ENCODE data around the gene KIAA1210. TPM values are rescaled to one million over a fixed set of nuclear protein-coding genes. Genes with fewer than 3 reads are reported as not detected.

KIAA1210 gene
- total RNA-seq (2014; rRNA removed; shearing (Covaris generic)) = not detected in 2 replicates

GRCh38 chrX:119127650-119128049, at the start of gene KIAA1210:
KIAA1210 (minus strand) TSS chrX:119127812; CDS start chrX:119123642, 4,170 bp downstream.
- H3K4me3 ChIP-seq = no peak within 1 kb of the TSS
- H3K9me3 ChIP-seq (replicated peaks) = no peaks in the 10 kb centered on the region
- H3K4me1 ChIP-seq (replicated peaks) = peaks cover 4% of the 10 kb centered on the region; the same call in 1 of the 2 replicates
- no peaks in the 10 kb centered on the region for H3K36me3 ChIP-seq
- no peaks in the 10 kb centered on the region for H3K27me3 ChIP-seq (replicated peaks)
- DNase-seq (ENCODE audit: low read depth in 1 of 2, low spot score in 2 of 2) = no peak
- no peak within 1 kb of the TSS for H3K27ac ChIP-seq

- Histone ChIP-seq H3K4me1 (replicated peaks) (no peaks in the 10 kb centered on the region), H3K36me3 (no peaks in the 10 kb centered on the region), H3K27me3 (replicated peaks) (no peaks in the 10 kb centered on the region), H3K9me3 (replicated peaks) (no peaks in the 10 kb centered on the region), H3K4me3 (no peak overlapping the region), H3K27ac (no peak overlapping the region)
- DNase-seq (ENCODE audit: low read depth in 1 of 2, low spot score in 2 of 2) = no peak
Measured at GRCh38 chrX:119177278-119177677, 49.7 kb upstream of the KIAA1210 start.

GRCh38 chrX:119174900-119175299, 47.3 kb upstream of the KIAA1210 start:
- no peak overlapping the region for H3K27ac ChIP-seq
- H3K4me3 ChIP-seq = no peak overlapping the region
- H3K27me3 ChIP-seq (replicated peaks) = no peaks in the 10 kb centered on the region
- H3K36me3 ChIP-seq = no peaks in the 10 kb centered on the region
- H3K4me1 ChIP-seq (replicated peaks) = no peaks in the 10 kb centered on the region
- H3K9me3 ChIP-seq (replicated peaks) = no peaks in the 10 kb centered on the region
- DNase-seq (ENCODE audit: low read depth in 1 of 2, low spot score in 2 of 2) = no peak

GRCh38 chrX:119168104-119168503, 40.5 kb upstream of the KIAA1210 start:
- H3K9me3 ChIP-seq (replicated peaks) = no peaks in the 10 kb centered on the region
- no peak overlapping the region for H3K27ac ChIP-seq
- no peaks in the 10 kb centered on the region for H3K4me1 ChIP-seq (replicated peaks)
- H3K36me3 ChIP-seq = no peaks in the 10 kb centered on the region
- H3K27me3 ChIP-seq (replicated peaks) = no peaks in the 10 kb centered on the region
- H3K4me3 ChIP-seq = no peak overlapping the region
- no peak for DNase-seq (ENCODE audit: low read depth in 1 of 2, low spot score in 2 of 2)

GRCh38 chrX:119158226-119158625, 30.6 kb upstream of the KIAA1210 start:
- no peak overlapping the region for H3K4me3 ChIP-seq
- no peaks in the 10 kb centered on the region for H3K9me3 ChIP-seq (replicated peaks)
- H3K27ac ChIP-seq = no peak overlapping the region
- DNase-seq (ENCODE audit: low read depth in 1 of 2, low spot score in 2 of 2) = no peak
- H3K36me3 ChIP-seq = no peaks in the 10 kb centered on the region
- H3K4me1 ChIP-seq (replicated peaks) = no peaks in the 10 kb centered on the region
- H3K27me3 ChIP-seq (replicated peaks) = no peaks in the 10 kb centered on the region

GRCh38 chrX:119156241-119156640, 28.6 kb upstream of the KIAA1210 start:
- H3K4me1 ChIP-seq (replicated peaks) = no peaks in the 10 kb centered on the region
- H3K36me3 ChIP-seq = no peaks in the 10 kb centered on the region
- no peak for DNase-seq (ENCODE audit: low read depth in 1 of 2, low spot score in 2 of 2)
- no peak overlapping the region for H3K4me3 ChIP-seq
- H3K27ac ChIP-seq = no peak overlapping the region
- H3K27me3 ChIP-seq (replicated peaks) = no peaks in the 10 kb centered on the region
- no peaks in the 10 kb centered on the region for H3K9me3 ChIP-seq (replicated peaks)

- no peaks in the 10 kb centered on the region for H3K4me1 ChIP-seq (replicated peaks)
- no peaks in the 10 kb centered on the region for H3K27me3 ChIP-seq (replicated peaks)
- no peak for DNase-seq (ENCODE audit: low read depth in 1 of 2, low spot score in 2 of 2)
- no peaks in the 10 kb centered on the region for H3K36me3 ChIP-seq
- no peak overlapping the region for H3K27ac ChIP-seq
- no peaks in the 10 kb centered on the region for H3K9me3 ChIP-seq (replicated peaks)
- no peak overlapping the region for H3K4me3 ChIP-seq
Measured at GRCh38 chrX:119155416-119156035, 27.9 kb upstream of the KIAA1210 start.

- Histone ChIP-seq H3K27ac (no peak overlapping the region), H3K4me3 (no peak overlapping the region), H3K4me1 (replicated peaks) (no peaks in the 10 kb centered on the region), H3K36me3 (no peaks in the 10 kb centered on the region), H3K27me3 (replicated peaks) (no peaks in the 10 kb centered on the region), H3K9me3 (replicated peaks) (no peaks in the 10 kb centered on the region)
- DNase-seq (ENCODE audit: low read depth in 1 of 2, low spot score in 2 of 2) = no peak
Measured at GRCh38 chrX:119151051-119151380, 23.4 kb upstream of the KIAA1210 start.

- no peak overlapping the region for H3K27ac ChIP-seq
- no peaks in the 10 kb centered on the region for H3K4me1 ChIP-seq (replicated peaks)
- H3K36me3 ChIP-seq = no peaks in the 10 kb centered on the region
- H3K4me3 ChIP-seq = no peak overlapping the region
- no peaks in the 10 kb centered on the region for H3K9me3 ChIP-seq (replicated peaks)
- no peak for DNase-seq (ENCODE audit: low read depth in 1 of 2, low spot score in 2 of 2)
- H3K27me3 ChIP-seq (replicated peaks) = no peaks in the 10 kb centered on the region
Measured at GRCh38 chrX:119150163-119151050, 22.8 kb upstream of the KIAA1210 start.

- H3K27ac ChIP-seq = no peak overlapping the region
- H3K36me3 ChIP-seq = no peaks in the 10 kb centered on the region
- H3K4me1 ChIP-seq (replicated peaks) = no peaks in the 10 kb centered on the region
- H3K4me3 ChIP-seq = no peak overlapping the region
- no peaks in the 10 kb centered on the region for H3K27me3 ChIP-seq (replicated peaks)
- no peak for DNase-seq (ENCODE audit: low read depth in 1 of 2, low spot score in 2 of 2)
- no peaks in the 10 kb centered on the region for H3K9me3 ChIP-seq (replicated peaks)
Measured at GRCh38 chrX:119147486-119147885, 19.9 kb upstream of the KIAA1210 start.

GRCh38 chrX:119145241-119145653, 17.6 kb upstream of the KIAA1210 start:
- H3K27ac ChIP-seq = no peak overlapping the region
- no peak for DNase-seq (ENCODE audit: low read depth in 1 of 2, low spot score in 2 of 2)
- no peak overlapping the region for H3K4me3 ChIP-seq
- no peaks in the 10 kb centered on the region for H3K9me3 ChIP-seq (replicated peaks)
- no peaks in the 10 kb centered on the region for H3K27me3 ChIP-seq (replicated peaks)
- H3K36me3 ChIP-seq = no peaks in the 10 kb centered on the region
- no peaks in the 10 kb centered on the region for H3K4me1 ChIP-seq (replicated peaks)

- DNase-seq (ENCODE audit: low read depth in 1 of 2, low spot score in 2 of 2) = no peak
- H3K27ac ChIP-seq = no peak overlapping the region
- no peak overlapping the region for H3K4me3 ChIP-seq
- peaks cover 4% of the 10 kb centered on the region; the same call in 1 of the 2 replicates for H3K4me1 ChIP-seq (replicated peaks)
- H3K36me3 ChIP-seq = no peaks in the 10 kb centered on the region
- H3K27me3 ChIP-seq (replicated peaks) = no peaks in the 10 kb centered on the region
- no peaks in the 10 kb centered on the region for H3K9me3 ChIP-seq (replicated peaks)
Measured at GRCh38 chrX:119134466-119134865, 6.9 kb upstream of the KIAA1210 start.

GRCh38 chrX:119132961-119133360, 5.3 kb upstream of the KIAA1210 start:
- peaks cover 4% of the 10 kb centered on the region; the same call in 1 of the 2 replicates for H3K4me1 ChIP-seq (replicated peaks)
- no peaks in the 10 kb centered on the region for H3K36me3 ChIP-seq
- H3K4me3 ChIP-seq = no peak overlapping the region
- no peaks in the 10 kb centered on the region for H3K27me3 ChIP-seq (replicated peaks)
- DNase-seq (ENCODE audit: low read depth in 1 of 2, low spot score in 2 of 2) = no peak
- no peaks in the 10 kb centered on the region for H3K9me3 ChIP-seq (replicated peaks)
- no peak overlapping the region for H3K27ac ChIP-seq

GRCh38 chrX:119132316-119132715, 4.7 kb upstream of the KIAA1210 start:
- Histone ChIP-seq H3K4me3 (no peak overlapping the region), H3K4me1 (replicated peaks) (peaks cover 4% of the 10 kb centered on the region; the same call in 1 of the 2 replicates), H3K9me3 (replicated peaks) (no peaks in the 10 kb centered on the region), H3K27ac (no peak overlapping the region), H3K36me3 (no peaks in the 10 kb centered on the region), H3K27me3 (replicated peaks) (no peaks in the 10 kb centered on the region)
- no peak for DNase-seq (ENCODE audit: low read depth in 1 of 2, low spot score in 2 of 2)
